NCI-H82 treated with DMSO at 0.1 percent for 48 hours (cell line): ENCODE results near the gene HKDC1.
"Not testable (repeated sequence)": the region's sequence is repeated elsewhere in the genome, so short reads cannot be mapped to it uniquely, and the experiment has no call there.

ENCODE experiments used
- DNase-seq: peaks from one replicate; lab custom pipeline; 2025; ENCODE audit not compliant: unreplicated experiment; lab: John Stamatoyannopoulos, UW

HKDC1 gene, protein sequence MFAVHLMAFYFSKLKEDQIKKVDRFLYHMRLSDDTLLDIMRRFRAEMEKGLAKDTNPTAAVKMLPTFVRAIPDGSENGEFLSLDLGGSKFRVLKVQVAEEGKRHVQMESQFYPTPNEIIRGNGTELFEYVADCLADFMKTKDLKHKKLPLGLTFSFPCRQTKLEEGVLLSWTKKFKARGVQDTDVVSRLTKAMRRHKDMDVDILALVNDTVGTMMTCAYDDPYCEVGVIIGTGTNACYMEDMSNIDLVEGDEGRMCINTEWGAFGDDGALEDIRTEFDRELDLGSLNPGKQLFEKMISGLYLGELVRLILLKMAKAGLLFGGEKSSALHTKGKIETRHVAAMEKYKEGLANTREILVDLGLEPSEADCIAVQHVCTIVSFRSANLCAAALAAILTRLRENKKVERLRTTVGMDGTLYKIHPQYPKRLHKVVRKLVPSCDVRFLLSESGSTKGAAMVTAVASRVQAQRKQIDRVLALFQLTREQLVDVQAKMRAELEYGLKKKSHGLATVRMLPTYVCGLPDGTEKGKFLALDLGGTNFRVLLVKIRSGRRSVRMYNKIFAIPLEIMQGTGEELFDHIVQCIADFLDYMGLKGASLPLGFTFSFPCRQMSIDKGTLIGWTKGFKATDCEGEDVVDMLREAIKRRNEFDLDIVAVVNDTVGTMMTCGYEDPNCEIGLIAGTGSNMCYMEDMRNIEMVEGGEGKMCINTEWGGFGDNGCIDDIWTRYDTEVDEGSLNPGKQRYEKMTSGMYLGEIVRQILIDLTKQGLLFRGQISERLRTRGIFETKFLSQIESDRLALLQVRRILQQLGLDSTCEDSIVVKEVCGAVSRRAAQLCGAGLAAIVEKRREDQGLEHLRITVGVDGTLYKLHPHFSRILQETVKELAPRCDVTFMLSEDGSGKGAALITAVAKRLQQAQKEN

DNA sequence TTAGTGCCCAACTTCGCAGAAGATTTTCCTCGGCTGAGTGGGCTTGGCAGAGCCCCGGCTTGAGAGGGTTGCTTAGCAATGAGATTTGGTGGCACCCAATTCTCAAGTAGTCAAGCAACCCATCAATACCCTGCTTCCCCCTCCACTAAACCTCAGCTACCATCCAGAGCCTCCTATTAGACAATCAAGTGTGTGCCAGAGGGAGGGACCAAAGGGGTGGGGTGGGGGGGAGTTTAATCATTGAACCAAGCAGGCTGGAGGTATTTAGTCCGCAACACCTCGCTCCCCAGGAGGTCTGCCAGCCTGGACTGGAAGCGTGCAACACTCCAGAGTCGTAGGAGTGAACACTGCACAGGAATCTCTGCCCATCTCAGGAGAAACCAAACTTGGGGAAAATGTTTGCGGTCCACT lies at the start of gene HKDC1:
Gene HKDC1 (plus strand): TSS at position 292 of the 411 bp plus-strand sequence. CDS start 104 bp downstream, at position 396.
- DNase-seq: no peak

DNA sequence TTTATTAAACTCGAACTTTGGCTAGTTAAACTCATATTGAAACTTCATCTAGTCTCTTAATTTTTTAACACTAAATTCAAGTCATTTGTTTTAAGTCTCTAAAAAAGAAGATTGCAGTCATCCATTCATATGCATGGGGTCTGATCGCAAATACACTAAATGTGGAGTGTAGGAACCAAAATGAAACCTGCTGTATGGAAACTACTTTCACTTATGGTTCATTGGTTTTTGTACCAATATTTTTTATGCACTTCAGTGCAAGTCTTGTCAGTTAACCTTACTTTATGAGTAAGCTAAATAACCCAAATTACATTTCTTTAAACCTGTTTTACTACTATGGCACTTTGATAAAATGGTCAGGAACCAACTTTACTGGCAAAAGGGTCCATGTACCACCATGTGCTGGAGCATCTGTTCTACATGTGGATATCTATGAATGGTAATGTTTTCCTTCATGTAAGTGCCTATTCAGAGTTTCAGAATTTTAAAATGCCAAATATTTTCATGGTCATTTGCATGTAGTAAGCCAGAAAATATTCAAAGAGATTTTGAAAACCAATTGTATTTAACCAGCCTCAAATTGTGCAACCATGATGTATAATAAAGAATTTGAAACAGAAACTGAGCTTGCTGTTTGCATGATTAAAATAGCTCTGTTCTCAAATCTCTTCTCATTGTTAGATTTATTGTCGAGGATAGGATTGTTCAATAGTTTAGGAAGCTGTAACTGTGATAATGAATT lies 47.7 kb upstream of the HKDC1 start:
- DNase-seq: no peak

DNA sequence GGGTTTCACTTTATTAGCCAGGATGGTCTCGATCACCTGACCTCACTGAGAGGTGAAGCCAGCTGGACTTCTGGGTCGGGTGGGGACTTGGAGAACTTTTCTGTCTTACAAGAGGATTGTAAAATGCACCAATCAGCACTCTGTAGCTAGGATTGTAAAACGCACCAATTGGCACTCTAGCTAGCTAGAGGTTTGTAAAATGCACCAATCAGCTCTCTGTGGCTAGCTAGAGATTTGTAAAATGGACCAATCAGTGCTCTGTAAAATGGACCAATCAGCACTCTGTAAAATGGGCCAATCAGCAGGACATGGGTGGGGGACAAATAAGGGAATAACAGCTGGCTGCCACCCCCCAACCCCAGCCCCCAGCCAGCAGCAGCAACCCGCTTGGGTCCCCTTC lies 44.8 kb upstream of the HKDC1 start:
- DNase-seq: not testable (repeated sequence)

DNA sequence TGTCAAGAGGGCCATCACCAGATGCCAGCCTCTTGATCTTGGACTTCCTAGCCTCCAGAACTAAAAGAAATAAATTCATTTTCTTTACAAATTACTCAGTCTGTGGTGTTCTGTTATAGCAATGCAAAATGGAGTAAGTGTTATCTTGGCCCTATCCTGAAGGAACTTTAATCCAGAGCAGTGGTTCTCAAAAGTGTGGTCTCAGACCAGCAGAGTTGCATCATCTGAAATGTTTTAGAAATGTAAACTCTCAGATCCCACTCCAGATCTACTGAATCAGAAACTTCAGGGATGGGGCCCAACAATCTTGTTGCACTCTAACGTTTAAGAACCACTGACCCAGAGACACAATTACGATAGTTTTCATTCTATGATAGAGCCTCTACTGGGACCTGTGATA lies 43.3 kb upstream of the HKDC1 start:
- DNase-seq: no peak

DNA sequence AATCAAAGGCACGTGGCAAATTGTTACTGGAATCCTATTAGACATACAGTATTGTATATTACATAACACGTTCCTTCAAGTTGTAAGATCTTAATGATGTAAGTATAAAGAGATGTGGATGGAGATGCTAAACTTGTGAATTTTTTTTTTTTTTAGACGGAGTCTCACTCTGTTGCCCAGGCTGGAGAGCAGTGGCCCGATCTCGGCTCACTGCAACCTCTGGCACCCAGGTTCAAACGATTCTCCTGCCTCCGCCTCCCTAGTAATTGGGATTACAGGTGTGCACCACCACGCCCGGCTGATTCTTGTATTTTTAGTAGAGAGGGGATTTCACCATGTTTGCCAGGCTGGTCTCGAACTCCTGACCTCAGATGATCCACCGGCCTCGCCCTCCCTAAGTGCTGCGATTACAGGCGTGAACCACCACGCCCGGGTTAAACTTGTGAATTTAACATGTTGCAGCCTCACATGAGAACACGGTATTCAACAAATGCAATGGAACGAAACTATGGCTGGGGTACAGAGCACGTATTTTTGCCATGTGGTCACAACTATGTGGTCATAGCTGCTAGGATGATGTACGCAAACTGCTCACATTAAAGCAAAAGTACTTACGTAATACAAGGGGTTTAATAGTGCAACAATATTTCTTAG lies 40.9 kb upstream of the HKDC1 start:
- DNase-seq: no peak

DNA sequence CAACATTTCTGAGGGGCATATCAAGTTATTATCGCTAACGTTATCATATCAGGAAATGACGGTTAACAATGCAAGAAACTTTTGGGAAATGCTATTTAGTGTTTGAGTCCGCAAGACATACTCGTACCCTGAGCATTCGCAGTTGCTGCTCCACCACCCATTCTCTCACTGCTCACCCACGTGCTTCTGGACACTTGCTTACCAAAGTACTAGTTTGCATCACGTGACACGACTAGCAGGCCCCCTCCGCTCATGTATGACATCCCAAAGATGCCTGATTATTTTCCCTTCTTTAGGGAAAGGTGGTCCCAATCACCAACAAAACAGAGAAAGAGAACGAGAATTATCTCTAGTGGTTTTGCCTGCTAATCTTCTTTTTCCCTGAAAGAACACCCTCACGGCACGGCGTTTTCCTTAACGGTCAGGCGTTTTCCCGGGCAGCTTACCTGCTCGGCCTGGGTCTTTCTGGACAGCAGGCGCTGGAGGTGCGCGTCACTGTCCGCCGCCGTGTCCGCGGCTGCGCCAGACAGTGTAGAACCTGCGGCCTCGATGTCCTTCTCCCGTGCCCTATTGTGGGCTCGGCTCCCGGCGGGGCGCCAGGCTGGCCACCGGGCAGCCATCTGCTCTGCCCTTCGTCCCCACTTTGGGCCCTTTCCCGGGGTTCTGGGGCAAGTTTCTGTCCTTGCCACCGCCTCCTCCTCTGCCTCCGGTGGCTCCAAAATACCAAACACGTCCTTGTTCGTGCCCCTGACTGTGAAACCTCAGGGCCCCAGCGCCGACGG lies 40.2 kb upstream of the HKDC1 start, which contains the start of gene SUPV3L1:
Gene SUPV3L1 (plus strand): TSS at position 492 of the 782 bp plus-strand sequence. CDS start 58 bp downstream, at position 550.
- peak; percentile 93 for DNase-seq

DNA sequence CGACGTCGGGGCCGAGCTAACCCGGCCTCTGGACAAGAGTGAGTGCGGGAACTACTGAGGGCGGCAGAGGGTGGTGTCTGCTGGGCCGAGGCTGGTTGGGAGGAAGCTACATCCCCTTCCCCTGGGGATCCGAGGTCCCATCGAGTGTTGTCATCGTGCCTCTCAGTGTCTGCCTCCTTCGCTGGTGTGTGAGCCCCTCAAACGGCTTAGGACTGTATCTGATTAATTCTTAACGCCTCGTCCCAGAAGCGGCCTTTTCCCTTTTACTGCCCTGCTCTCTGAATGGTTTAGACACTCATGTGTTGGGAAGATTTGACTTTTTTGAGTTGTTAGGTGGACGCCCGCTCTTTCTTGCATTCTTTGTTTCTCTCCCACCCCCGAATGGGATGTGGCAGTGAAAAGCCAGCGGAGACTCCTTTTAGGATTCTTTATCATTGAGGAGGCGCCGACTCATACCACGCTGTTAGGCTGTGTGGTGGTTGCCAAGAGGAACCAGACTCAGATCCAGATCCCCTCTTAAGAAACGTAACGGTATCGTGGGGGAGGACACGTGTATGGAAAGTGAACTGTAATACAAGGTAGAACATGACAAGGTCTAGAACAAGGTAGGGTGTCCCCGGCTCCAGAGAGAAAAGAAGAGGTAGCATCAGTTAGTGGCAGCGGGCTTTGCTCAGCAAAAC lies 39.5 kb upstream of the HKDC1 start:
- no peak for DNase-seq

DNA sequence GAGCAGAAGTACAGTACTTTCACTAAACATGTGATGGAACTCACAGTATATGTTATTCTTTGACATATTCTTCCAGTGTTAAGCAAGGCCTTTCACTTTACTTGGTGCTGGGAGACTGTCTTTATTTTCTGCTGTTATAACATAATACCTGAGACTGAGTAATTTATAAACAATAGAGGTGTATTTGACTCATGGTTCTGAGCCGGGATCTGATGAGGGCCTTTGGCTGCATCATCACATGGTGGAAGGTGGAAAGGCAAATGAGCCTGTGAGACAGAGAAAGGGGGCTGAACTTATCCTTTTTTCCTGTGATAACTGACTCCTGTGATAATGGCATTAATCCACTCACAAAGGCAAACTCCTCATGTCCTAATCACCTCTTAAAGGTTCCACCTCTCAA lies 38.7 kb upstream of the HKDC1 start:
- no peak for DNase-seq

DNA sequence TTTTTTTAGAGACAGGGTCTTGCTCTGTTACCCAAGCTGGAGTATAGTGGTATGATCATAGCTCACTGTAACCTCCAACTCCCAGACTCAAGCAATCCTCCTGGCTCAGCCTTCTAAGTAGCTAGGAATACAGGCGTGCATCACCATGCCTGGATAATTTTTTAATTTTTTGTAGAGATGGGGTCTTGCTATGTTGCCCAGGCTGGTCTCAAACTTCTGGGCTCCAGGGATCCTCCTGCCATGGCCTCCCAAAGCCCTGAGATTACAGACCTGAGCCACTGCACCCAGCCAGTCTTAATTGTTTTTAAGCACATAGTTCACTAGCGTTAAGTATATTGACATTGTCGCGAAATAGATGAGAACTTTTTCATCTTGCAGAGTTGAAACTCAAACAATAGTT lies 38.1 kb upstream of the HKDC1 start:
- no peak for DNase-seq

DNA sequence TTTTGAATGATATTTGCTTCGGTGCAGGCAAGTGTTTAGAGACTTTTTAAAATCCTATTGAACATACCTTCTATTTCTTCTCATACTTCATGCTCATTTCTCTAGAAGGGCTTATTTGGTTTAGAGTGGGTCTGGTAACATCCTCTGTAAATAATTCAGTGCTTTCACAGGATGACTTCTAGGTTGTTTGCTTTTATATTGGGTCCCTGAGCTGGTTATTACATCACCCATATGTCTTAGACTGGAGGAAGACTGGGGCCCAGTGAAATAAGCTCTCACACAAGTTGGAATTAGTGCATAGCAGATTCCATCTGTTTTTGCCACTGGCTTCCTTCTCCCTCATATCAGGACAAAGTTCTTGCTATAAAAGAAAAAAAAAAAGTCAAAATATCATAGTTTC lies 33.6 kb upstream of the HKDC1 start:
- no peak for DNase-seq

DNA sequence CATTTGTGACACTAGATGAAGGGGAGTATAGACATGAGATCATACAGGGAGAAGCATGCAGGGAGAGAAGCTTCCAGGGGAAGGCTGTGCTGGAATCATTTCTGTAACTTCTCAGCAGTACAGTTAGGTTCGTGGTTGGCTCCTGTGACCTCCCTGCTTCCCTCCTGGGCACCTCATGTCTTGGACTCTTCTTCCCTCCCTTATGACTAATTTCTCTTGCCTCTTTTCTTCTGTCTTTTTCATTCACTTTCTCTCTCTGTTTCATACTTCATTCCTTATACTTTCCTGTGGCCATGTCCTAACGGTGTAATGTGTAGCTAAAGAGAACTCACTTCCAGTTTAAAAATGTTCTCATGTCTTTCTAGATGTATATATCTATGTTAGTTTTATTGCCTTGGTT lies 19.1 kb upstream of the HKDC1 start:
- no peak for DNase-seq

DNA sequence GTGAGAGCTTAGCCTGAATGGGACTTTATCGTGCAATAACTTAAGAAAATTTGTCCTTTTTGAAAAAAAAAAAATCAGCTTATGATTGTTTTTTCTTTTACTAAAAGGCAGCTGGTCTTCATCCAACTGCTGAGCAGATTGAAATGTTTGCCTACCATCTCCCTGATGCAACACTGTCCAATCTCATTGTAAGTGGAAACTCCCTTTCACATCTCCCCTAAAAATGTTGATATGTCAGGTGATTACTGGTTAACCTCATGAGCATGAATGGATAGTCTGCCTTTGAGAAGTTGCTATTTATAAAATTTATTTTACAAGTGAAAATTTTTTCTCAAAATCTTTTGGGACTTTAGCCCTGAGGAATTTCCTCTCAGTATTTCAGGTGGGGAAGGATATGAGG lies 17.8 kb upstream of the HKDC1 start:
- no peak for DNase-seq

DNA sequence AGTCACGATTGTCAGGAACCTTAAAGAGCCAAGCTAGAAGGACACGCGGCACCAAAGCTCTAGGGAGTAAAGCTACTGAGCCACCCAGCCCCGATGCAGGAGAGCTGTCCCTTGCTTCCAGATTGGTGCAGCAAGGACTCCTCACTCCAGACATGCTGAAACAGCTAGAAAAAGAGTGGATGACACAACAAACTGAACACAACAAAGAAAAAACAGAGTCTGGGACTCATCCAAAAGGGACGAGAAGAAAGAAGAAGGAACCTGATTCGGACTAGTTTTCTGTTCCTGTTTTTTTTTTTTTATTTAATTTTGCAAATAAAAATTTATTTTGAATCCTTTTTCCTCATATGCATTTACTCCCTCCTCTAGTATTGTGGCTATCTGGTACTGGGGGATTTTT lies 11.4 kb upstream of the HKDC1 start:
- DNase-seq: no peak

DNA sequence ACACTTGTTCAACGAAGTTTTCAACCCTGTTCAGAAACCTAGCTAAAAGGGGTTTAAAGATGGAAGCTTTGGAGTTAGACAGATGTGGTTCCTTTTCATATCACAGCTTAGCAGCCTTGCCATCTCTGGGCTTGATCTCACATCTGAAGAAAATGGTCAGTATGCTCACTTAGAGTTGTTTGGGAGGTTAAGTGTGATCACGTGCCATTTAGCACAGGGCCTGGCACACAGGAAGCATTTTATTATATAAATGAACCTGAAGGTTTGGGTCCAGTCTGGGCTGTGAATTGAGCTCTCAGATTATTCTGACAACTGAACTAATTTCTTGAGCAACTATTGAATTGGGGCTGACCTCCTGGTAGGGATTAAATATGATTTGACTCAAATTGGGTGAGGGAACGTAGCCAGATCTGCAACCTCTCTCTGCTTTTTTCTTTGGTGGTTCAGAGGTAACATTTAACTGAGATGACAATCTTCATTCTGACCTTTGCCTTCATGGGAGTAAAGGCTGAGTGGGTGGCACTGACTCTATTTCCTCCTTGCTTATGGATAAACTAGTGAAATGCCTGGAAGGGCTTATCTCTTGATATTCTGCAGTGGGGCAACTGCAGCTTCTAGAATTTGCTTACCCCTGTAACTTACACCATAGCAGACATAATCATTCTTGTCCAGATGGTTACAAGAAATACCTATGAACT lies 10.2 kb upstream of the HKDC1 start:
- DNase-seq: no peak

DNA sequence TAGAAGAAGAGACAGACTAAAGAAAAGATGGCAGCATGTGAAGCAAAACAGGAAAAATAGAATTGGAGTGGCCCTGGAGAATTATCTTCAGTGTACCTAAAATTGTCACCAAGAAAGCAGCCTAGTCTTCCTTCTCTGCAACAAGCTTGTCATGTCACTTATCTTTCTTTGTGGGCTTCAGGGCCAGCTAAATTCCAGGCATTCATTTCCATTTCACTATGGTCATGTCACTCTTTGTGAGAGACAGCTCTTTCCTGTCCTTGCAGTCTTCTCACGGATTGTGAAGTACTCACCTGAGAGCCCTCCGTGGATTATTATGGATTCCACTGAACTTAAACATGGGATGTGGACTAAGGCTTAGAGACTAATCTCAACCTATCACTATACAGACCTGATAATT lies 9.0 kb upstream of the HKDC1 start:
- no peak for DNase-seq

DNA sequence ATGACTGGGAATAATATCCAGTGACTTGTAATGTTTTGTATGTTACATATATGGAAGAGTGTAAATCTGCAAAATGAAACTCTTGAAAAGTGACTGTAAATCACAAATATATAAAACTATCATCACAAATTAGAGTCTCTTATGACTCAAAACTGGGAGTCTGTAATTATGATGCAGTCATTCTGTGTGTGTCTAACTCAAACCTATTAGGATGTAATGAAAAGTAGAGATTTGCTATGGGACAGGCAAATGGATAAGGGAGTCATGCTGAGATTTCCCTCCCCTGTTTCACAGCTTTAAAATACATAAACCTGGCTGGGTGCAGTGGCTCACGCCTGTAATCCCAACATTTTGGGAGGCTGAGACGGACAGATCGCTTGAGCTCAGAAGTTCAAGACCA lies 8.6 kb upstream of the HKDC1 start:
- DNase-seq: no peak

DNA sequence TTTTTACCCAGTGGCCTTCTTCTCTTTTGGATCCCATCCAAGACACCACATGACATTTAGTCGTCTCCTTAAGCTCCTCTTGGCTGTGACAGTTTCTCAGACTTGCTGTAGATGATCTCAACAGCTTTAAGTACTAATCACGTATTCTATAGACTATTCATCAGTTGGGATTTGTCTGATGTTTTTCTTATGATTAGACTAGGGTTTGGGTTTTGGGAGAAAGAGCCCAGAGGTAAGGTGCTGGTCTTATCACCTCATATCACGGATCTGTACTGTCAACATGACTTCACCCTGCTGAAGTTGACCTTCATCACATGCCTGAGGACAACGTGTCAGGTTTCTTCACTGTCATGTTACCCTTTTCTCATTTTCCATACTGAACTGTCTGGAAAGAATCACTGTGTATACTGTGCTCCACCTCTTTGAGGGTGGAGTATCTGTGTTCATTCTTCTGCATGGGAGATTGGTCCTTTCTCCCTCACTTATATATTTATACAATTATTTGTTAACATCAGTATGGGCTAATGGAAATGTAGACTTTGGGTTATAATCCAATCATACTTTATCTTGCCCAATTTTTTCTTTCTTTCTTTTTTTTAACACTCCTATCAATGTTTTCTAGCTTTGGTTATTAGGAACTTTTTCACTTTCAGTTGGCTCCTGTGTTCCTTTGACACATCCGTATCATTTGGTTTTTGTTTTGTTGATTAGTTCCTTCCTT lies 6.4 kb upstream of the HKDC1 start:
- DNase-seq: no peak

DNA sequence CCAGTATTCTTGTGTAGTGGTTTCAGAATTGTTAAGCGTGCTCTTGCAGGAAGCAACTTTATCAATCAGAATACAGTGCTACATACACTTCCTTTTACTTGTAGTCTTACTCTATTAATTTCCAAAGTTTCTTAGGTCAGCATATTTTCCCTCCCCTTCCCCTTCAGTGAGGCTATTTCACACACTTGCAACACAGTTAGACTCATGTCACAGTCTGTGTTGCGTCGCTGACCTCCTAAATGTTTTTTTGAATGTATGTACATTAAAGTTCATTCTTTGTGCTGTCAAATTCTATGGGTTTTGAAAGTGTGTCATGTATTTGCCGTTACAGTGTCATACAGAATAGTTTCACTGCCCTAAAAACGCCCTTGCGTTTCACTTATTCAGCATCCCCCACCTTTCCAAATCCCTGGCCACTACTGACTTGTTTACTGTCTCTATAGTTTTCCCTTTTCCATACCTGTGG lies 5.4 kb upstream of the HKDC1 start:
- DNase-seq: no peak
